HEK293T (cell line): ENCODE data around the gene KCNQ1.

Source experiments
- ARNT ChIP-seq: fragments of 450-650 bp; IDR thresholded peaks from 2 replicates; pipeline ENCODE4 v1.6.1; 2017; ENCODE audit warnings: mild to moderate bottlenecking
- BHLHE40 ChIP-seq: fragments of 450-650 bp; IDR thresholded peaks from 2 replicates; pipeline ENCODE4 v1.6.1; 2016; ENCODE audit warnings: mild to moderate bottlenecking, moderate library complexity, borderline replicate concordance
- FOXK2 ChIP-seq: fragments of 450-650 bp; IDR thresholded peaks from 2 replicates; pipeline ENCODE4 v1.6.1; 2016; ENCODE audit warnings: mild to moderate bottlenecking
- FOXM1 ChIP-seq: fragments of 450-650 bp; IDR thresholded peaks from 2 replicates; pipeline ENCODE4 v1.6.1; 2017; ENCODE audit warnings: mild to moderate bottlenecking, borderline replicate concordance
- HDGF ChIP-seq: fragments of 450-650 bp; IDR thresholded peaks from 2 replicates; pipeline ENCODE4 v1.6.1; 2017; ENCODE audit warnings: antibody characterized with exemption, borderline replicate concordance
- NFRKB ChIP-seq: fragments of 450-650 bp; IDR thresholded peaks from 2 replicates; pipeline ENCODE4 v1.6.1; 2016; ENCODE audit warnings: mild to moderate bottlenecking, moderate library complexity
- SUZ12 ChIP-seq: fragments of 450-650 bp; IDR thresholded peaks from 2 replicates; pipeline ENCODE4 v1.6.1; 2016; ENCODE audit warnings: mild to moderate bottlenecking
- ZNF384 ChIP-seq: fragments of 450-650 bp; IDR thresholded peaks from 2 replicates; pipeline ENCODE4 v1.6.1; 2016

GRCh38 chr11:2742611-2743426 lies 298.0 kb downstream of the KCNQ1 start:
- TF ChIP-seq FOXK2 (no peak), FOXM1 (no peak), SUZ12 (no peak), NFRKB (no peak), ARNT (no peak), BHLHE40 (no peak), ZNF384 (no peak), HDGF (no peak)
